GM15510 (cell line): ENCODE results near the gene CMYA5.

Experiments
- POLR2A ChIP-seq: IDR thresholded peaks from 3 replicates; pipeline ENCODE4 v1.6.1; 2011; ENCODE audit warnings: borderline replicate concordance; ENCODE audit not compliant: insufficient read length; ENCODE audit errors: extremely low read depth

Gene CMYA5

GRCh38 chr5:79689541-79690466 lies at the start of gene CMYA5:
CMYA5 (plus strand) TSS chr5:79689836; CDS start chr5:79689908, 72 bp downstream.
- no peak for TF ChIP-seq POLR2A

GRCh38 chr5:79640571-79641055 lies 49.0 kb upstream of the CMYA5 start:
- TF ChIP-seq POLR2A = no peak

GRCh38 chr5:79641414-79641813 lies 48.2 kb upstream of the CMYA5 start:
- TF ChIP-seq POLR2A = no peak

- no peak for TF ChIP-seq POLR2A
Measured at GRCh38 chr5:79642210-79642609, 47.4 kb upstream of the CMYA5 start.

- no peak for TF ChIP-seq POLR2A
Measured at GRCh38 chr5:79653843-79654242, 35.8 kb upstream of the CMYA5 start.

GRCh38 chr5:79663212-79663611 lies 26.4 kb upstream of the CMYA5 start:
- TF ChIP-seq POLR2A = no peak

GRCh38 chr5:79666758-79667157 lies 22.9 kb upstream of the CMYA5 start:
- TF ChIP-seq POLR2A = no peak

GRCh38 chr5:79672392-79672791 lies 17.2 kb upstream of the CMYA5 start:
- no peak for TF ChIP-seq POLR2A

- TF ChIP-seq POLR2A = no peak
Measured at GRCh38 chr5:79684782-79685181, 4.9 kb upstream of the CMYA5 start.

GRCh38 chr5:79685627-79686026 lies 4.0 kb upstream of the CMYA5 start:
- TF ChIP-seq POLR2A = no peak

GRCh38 chr5:79686799-79687198 lies 2.8 kb upstream of the CMYA5 start:
- TF ChIP-seq POLR2A = no peak

GRCh38 chr5:79687889-79688288 lies 1.7 kb upstream of the CMYA5 start:
- TF ChIP-seq POLR2A = no peak

- no peak for TF ChIP-seq POLR2A
Measured at GRCh38 chr5:79691007-79691406, 1.4 kb downstream of the CMYA5 start.

- TF ChIP-seq POLR2A = no peak
Measured at GRCh38 chr5:79692596-79692995, 3.0 kb downstream of the CMYA5 start.

- TF ChIP-seq POLR2A = no peak
Measured at GRCh38 chr5:79694183-79694582, 4.5 kb downstream of the CMYA5 start.

- no peak for TF ChIP-seq POLR2A
Measured at GRCh38 chr5:79694652-79695051, 5.0 kb downstream of the CMYA5 start.
